Measurements from ENCODE around the gene KIAA1549. TPM values are rescaled to one million over a fixed set of nuclear protein-coding genes. Genes with fewer than 3 reads are reported as not detected.

The KIAA1549 gene
- total RNA-seq, 3 donors from 2014 or later = 2.0 to 4.2 (median 2.1) TPM

- TF ChIP-seq, protein P1, sequence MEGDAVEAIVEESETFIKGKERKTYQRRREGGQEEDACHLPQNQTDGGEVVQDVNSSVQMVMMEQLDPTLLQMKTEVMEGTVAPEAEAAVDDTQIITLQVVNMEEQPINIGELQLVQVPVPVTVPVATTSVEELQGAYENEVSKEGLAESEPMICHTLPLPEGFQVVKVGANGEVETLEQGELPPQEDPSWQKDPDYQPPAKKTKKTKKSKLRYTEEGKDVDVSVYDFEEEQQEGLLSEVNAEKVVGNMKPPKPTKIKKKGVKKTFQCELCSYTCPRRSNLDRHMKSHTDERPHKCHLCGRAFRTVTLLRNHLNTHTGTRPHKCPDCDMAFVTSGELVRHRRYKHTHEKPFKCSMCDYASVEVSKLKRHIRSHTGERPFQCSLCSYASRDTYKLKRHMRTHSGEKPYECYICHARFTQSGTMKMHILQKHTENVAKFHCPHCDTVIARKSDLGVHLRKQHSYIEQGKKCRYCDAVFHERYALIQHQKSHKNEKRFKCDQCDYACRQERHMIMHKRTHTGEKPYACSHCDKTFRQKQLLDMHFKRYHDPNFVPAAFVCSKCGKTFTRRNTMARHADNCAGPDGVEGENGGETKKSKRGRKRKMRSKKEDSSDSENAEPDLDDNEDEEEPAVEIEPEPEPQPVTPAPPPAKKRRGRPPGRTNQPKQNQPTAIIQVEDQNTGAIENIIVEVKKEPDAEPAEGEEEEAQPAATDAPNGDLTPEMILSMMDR (IDR thresholded peaks at IDR 0.05) = no peak
- no peaks in the 10 kb centered on the region for H3K36me3 ChIP-seq (ENCODE audit: low read depth)
- no peaks in the 10 kb centered on the region for H3K9me3 ChIP-seq
- no peak overlapping the region for H3K4me3 ChIP-seq
- intact Hi-C loops (cut with DNase I, micrococcal nuclease) = no loop called here
- DNase-seq (no peak), ATAC-seq (no peak)
- no peaks in the 10 kb centered on the region for H3K4me1 ChIP-seq (ENCODE audit: low read depth)
Observed at GRCh38 chr7:138963675-138964074, 17.5 kb downstream of the KIAA1549 start.

DNA sequence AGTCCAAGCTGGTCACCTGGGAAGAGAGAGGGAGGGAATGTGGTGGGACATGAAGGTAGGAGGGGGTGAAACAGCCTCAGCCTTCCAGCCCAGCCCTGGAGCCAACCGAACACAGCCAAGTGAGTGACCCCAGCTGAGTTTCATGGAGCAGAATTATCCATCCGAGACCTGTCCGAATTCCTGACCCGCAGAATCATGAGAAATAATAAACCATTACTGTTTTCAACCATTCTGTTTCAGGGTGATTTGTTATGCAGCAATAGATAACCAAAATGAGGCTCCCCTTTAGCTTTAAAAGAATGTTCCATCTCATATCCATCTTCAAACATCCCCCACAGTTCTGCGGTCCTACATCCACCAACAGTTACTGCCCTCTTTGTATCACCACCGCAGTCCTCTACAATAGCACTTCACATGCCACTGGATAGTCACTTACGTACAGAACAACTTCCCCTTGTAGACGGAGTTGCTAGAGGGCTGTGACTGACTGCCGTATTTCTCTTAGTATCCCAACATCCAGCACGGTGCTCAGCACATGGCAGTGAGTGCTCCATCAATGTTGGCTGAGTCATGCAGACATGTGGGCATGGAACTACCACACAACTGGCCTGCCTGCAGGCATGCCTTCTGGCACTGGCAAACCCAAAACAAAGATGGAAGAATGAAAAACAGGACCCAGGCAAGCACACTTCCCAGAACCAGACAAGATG is 18.5 kb downstream of the KIAA1549 start:
- H3K4me1 ChIP-seq (ENCODE audit: low read depth) = no peaks in the 10 kb centered on the region
- TF ChIP-seq, protein P1 (IDR thresholded peaks at IDR 0.05) = no peak
- H3K36me3 ChIP-seq (ENCODE audit: low read depth) = no peaks in the 10 kb centered on the region
- H3K4me3 ChIP-seq = no peak overlapping the region
- H3K9me3 ChIP-seq = no peaks in the 10 kb centered on the region
- ATAC-seq (peak; percentile 26), DNase-seq (no peak)
- intact Hi-C loops (cut with DNase I, micrococcal nuclease) = no loop called here

DNA sequence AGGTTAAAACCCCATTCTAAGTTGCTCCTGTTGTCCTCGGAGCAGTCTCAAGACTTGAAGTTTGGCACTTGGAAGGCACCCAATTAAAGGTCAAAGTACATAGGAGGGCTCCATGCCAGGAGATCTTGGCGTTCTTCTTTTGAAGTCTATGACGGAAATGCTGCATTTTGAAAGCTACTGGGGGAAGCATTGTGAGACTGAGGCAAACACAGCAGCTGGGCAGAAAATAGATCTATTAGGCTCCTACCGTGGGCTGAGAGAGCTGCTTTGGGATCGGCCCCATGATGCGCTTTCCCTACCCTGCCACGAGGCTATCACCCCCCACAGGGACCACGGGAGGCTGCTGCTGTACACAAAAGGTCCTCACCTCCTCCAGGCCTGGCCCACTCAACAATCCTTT is 20.0 kb downstream of the KIAA1549 start:
- Histone ChIP-seq H3K9me3 (no peaks in the 10 kb centered on the region), H3K4me3 (no peak overlapping the region), H3K4me1 (ENCODE audit: low read depth) (no peaks in the 10 kb centered on the region), H3K36me3 (ENCODE audit: low read depth) (no peaks in the 10 kb centered on the region)
- intact Hi-C loops (cut with DNase I, micrococcal nuclease) = no loop called here
- TF ChIP-seq, protein P1 (IDR thresholded peaks at IDR 0.05) = no peak
- peak; percentile 80 for ATAC-seq
- peak in 1 of 3 donors; percentile 75 for DNase-seq

DNA sequence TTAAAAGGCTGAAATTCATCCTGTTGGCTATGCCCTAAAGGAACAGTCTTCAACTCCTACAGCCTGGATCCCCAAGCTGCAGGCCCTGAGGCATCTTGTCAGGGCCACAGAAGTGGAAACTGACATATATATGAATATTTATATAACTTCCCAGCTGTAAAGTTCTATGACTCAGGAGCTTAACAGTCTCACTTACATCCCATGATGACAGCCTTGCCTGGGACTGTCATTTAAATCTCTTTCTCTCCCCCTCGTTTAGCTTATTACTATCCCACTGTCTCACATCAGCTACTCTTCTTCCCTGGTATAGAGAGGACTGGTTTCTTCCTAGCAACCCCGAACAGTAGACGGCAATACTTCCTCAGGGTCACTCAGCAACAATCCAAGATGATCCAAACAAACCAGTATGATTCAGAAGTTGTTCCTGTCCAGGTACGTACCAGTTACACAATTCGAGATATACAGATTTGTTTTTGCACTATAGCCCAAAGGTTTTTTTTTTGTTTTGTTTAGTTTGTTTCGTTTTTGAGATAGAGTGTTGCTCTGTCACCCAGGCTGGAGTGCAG is 22.7 kb downstream of the KIAA1549 start:
- Histone ChIP-seq H3K4me3 (no peak overlapping the region), H3K4me1 (ENCODE audit: low read depth) (no peaks in the 10 kb centered on the region), H3K36me3 (ENCODE audit: low read depth) (no peaks in the 10 kb centered on the region), H3K9me3 (no peaks in the 10 kb centered on the region)
- intact Hi-C loops (cut with DNase I, micrococcal nuclease) = no loop called here
- TF ChIP-seq, protein P1 (IDR thresholded peaks at IDR 0.05) = no peak
- ATAC-seq (no peak), DNase-seq (no peak)

GRCh38 chr7:138957753-138958390 is 23.3 kb downstream of the KIAA1549 start:
- intact Hi-C loops (cut with DNase I, micrococcal nuclease) = no loop called here
- TF ChIP-seq, protein P1 (IDR thresholded peaks at IDR 0.05) = no peak
- Histone ChIP-seq H3K36me3 (ENCODE audit: low read depth) (no peaks in the 10 kb centered on the region), H3K4me1 (ENCODE audit: low read depth) (no peaks in the 10 kb centered on the region), H3K4me3 (no peak overlapping the region), H3K9me3 (no peaks in the 10 kb centered on the region)
- ATAC-seq = no peak
- DNase-seq = no peak

Data from mucosa of descending colon (tissue), 3 donors.